GM10266 (cell line): ENCODE results near the gene ABHD11.
"Not testable (repeated sequence)": the region's sequence is repeated elsewhere in the genome, so short reads cannot be mapped to it uniquely, and the experiment has no call there.

Experiments used
- DNase-seq: peaks from one replicate; pipeline ENCODE4 v3.0.0; 2012; ENCODE audit errors: extremely low spot score
- CTCF ChIP-seq: IDR thresholded peaks from 2 replicates; pipeline ENCODE4 v1.5.1; 2012; ENCODE audit warnings: mild to moderate bottlenecking, low read depth; ENCODE audit not compliant: control insufficient read depth, insufficient read depth; ENCODE audit errors: missing control alignments

The ABHD11 gene

DNA sequence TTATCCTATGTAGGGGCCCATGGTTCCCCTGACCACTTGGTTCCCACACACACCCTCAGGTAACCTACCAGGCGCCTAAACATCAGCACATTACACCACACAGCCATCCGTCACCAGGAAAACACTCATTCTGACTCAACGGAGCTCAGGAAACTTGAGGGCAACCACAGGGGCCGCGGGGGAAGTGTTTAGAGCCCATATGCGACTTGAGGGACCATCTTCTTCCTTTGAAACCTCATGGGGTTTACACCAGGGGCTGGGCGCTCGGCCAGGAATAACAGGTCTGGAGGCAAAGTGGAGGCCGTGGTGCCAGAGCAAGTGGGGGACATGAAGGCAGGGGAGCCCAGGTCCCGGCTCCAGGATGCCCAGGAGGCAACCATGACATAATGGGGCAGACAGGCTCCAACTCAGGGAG, 20.6 kb downstream of the ABHD11 start:
- TF ChIP-seq CTCF = no peak
- no peak for DNase-seq

DNA sequence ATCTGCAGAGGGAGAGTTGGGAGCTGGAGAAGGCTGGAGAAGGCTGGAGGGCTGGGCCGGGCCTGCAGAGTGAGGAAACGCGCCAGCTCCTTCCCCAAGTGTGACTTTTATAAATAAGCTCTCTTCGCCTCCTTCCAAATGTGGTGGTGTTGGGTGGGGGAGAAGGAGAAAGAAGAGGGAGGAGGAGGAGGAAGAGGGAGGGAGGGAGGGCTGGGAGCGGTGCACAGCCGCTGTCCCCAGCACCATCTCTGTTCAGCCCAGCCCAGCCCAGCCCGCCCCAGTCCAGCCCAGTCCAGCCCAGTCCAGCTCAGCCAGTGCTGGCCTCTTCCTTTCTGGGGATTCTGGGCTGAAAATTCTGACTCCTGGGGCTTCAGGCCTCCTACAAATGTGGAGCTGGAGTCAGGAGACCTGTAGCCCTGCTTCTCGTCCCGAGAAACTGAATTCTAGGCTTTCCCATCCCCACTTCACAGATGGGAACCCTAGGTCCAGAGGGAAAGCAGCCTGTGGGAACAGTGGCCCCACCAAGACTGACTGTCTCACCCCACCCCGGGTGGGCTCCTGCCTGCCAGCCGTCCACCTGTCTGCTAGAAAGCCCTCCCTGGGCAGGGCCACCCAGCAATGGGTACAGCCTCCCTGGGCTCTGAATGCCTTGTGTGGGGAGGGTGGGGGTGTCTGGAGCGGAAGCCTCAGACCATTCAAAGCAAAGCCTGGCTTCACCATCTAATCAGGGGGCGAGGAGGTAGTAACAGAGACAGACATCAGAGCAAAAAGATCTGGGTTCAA, 21.4 kb downstream of the ABHD11 start:
- no peak for TF ChIP-seq CTCF
- peak; percentile 18 for DNase-seq

GRCh38 chr7:73716318-73716890, 22.2 kb downstream of the ABHD11 start:
- no peak for TF ChIP-seq CTCF
- DNase-seq = no peak

DNA sequence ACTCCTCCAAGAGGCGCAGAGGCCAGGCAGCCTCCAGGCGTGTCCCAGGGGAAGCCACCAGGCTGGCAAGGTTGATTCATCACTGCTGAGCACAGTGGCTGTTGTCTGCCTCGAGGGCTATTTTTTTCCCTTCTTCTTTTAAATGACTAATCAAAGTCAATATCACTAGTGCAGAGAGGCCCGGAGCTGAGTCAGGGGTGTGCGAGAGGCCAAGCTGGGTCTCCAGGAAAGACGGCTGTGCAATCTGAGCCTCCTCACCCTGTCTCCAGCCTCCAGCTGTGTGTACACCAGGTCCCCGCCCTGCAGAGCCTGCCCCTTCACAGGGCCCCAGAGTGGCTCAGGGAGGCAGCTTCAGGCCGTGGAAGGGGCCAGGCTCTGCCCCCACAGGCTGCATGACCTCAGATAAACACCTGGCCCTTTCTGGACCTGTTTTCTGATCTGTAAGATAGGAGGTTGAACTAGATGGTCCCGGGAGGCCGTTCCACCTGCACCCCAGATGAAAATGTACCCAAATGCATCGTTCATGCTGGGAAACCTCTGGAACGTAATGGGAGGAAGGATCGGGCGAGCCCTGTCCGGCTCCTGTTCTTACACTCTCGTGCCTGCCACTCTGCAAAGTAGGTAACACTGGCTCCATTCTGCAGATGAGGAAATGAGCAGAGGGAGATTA, 22.8 kb downstream of the ABHD11 start:
- TF ChIP-seq CTCF = no peak
- no peak for DNase-seq

DNA sequence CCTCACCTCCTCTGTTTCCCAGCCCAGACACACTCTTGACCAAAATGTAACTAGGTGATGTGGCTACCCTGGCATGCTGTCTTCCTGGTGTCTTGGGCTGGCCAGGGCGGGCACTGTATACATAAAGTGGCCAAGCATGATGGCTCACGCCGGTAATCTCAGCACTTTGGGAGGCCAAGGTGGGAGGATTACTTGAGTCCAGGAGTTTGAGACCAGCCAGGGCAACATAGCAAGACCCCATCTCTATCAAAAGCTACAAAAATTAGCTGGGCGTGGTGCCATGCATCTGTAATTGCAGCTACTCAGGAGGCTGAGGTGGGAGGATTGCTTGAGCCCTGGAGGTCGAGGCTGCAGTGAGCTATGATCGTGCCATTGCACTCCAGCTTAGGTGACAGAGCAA, 25.3 kb downstream of the ABHD11 start:
- not testable (repeated sequence) for DNase-seq

GRCh38 chr7:73712773-73713172, 25.8 kb downstream of the ABHD11 start:
- no peak for DNase-seq
- TF ChIP-seq CTCF = no peak

GRCh38 chr7:73708961-73709549, 29.5 kb downstream of the ABHD11 start:
- DNase-seq = no peak
- no peak for TF ChIP-seq CTCF
